IPS-18c (cell line): ENCODE results near the gene CAPN12.

ENCODE experiments used
- H3K4me3 ChIP-seq: 2 replicates; pipeline ENCODE4 v1.7.0; 2013; ENCODE audit warnings: low read depth, mild to moderate bottlenecking, low read length, moderate library complexity; ENCODE audit not compliant: insufficient read depth
- H3K9me3 ChIP-seq: one replicate; pipeline ENCODE4 v1.6.1; 2013; ENCODE audit warnings: mild to moderate bottlenecking, low read length, moderate library complexity; ENCODE audit not compliant: control insufficient read depth, insufficient read depth

Gene CAPN12

DNA sequence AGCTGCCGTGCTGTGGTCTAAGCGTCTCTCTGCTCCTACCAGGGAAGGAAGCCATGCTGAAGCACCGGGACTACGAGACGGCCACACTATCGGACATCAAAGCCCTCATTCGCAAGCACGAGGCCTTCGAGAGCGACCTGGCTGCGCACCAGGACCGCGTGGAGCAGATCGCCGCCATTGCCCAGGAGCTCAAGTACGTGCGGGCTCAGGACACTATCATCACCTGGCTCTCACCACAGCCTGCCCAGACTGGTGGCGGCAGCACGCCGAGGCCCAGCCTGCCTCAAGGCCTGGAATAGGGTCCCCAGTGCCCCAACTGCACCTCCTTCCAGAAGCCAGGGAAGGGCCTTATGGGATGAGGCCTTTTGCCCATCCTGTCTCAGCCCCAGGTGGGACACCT lies 22.8 kb downstream of the CAPN12 start:
- Histone ChIP-seq H3K4me3 (no peak overlapping the region), H3K9me3 (peaks cover 5% of the 10 kb centered on the region)

DNA sequence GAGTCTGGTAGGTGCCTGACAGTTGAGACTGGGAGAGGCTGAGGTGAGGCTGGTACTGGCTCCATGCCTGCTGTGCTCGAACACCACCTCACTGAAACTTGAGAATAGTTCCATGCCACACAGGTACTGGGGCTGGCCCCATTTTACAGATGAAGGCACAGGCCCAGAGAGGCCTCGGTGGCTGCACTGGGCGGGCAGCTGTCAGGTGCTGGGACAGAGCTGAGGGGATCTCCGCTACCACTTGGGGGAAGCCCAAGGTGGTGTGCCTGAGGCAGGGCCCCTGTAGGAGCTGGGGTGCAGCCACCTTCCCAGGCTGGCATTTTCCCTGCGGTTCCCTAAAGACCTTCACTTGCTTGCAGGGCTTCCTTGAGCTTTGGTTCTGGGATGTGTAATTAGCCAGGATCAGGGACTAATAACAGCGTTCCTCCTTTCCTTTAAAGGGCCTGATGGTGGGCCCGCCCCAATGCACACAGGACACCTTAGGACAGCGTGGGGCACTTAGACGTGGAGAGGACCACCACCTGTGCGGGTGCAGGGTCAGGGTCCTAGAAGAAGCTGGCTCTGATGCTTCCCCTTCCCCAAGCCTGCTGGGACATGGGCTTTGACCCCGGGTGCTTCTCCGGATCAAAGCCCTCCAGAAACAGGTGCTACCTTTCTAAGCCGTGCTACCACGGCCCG lies 23.6 kb downstream of the CAPN12 start:
- H3K9me3 ChIP-seq = peaks cover 5% of the 10 kb centered on the region
- H3K4me3 ChIP-seq = no peak overlapping the region

DNA sequence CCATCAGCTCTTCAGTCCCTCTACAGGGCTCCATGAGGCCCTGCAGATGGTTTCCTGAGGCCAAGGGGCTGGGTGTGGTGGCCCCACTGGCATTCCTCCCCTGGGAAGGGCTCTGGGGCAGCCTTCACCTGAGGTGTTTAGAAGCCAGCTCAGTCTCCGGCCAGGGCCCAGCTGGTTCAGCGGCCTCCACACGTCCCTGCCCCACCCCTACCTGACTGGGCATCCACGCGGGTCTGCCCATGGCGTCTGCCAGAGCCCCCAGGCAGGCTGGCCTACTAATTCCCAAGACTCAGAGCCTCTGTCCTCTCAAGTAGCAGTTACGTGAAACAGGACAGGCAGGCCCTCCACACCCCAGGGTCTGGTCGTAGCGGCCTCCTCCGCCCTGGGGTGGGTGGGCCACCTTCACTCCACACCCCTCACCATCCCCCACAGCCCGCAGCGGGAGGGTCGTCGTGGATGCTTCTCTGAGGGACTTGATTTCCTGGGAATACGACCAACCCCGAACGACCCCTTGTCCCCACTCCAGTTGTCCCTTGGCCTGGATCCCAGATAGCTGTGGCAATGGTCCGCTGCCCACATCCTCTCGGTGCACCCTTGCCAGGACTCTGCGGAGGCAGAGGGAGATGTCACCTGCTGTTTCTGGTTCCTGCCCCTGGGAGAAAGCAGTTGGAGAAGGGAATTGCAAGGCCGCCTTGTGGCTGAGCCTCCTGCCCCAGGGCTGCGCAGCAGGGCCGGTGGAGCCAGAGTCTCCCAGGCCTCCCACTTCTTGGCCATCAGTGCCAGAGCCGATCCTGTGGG lies 24.3 kb downstream of the CAPN12 start:
- Histone ChIP-seq H3K9me3 (peaks cover 5% of the 10 kb centered on the region), H3K4me3 (no peak overlapping the region)

DNA sequence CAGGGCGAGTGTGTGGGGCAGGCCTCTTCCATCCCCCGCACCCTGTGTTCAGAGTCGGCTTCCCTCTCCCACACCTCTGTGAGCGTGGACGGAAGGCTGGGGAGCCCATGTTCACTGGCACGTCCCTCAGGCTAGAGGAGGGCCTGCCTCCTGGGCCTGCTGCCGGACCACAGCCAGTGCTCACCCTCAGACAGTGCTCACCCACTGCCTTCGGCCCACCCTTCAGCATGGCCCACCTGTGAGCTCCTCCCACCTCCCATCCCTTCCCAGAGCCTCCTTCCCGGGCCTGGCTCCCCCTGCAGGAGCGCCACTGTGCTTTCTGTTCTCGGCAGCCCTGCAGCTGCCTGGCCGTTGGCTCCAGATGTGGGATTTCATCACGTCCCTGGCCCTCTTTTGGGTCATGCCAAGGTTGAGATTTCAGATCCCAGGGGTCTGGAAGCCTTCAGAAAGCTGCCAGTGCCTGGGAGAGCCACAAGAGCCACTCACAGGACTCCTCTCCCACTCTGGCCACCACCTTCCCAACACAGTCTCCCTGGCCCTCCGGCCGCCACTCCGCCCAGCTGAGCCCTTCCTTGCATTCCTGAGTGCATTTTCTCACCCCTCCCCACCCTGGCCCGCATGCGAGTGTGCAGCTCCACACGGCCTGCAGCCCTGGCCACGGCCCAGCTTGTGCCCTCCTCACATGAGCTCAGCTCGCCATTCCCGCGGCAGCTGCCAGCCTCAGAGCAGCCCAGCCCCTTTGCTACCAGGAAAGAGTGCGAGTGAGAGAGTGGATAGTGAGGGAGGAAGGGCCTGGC lies 25.3 kb downstream of the CAPN12 start:
- peaks cover 5% of the 10 kb centered on the region for H3K9me3 ChIP-seq
- H3K4me3 ChIP-seq = no peak overlapping the region; the same call in 1 of the 2 replicates

DNA sequence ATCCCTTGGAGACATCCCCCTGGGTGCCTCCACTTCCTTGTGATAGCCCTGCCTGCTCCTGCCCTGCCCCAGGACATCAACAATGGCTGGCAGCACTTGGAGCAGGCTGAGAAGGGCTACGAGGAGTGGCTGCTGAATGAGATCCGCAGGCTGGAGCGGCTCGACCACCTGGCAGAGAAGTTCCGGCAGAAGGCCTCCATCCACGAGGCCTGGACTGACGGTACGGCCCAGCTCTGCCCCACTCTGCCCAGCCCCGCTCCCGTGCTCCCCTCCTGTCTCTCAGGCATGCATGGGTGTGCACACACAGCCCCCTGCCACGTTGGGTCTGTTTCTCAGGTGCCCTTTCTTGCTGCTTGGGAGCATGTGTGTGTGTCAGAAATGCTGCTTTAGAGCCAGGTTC lies 26.4 kb downstream of the CAPN12 start:
- H3K4me3 ChIP-seq = no peak overlapping the region
- peaks cover 5% of the 10 kb centered on the region for H3K9me3 ChIP-seq

DNA sequence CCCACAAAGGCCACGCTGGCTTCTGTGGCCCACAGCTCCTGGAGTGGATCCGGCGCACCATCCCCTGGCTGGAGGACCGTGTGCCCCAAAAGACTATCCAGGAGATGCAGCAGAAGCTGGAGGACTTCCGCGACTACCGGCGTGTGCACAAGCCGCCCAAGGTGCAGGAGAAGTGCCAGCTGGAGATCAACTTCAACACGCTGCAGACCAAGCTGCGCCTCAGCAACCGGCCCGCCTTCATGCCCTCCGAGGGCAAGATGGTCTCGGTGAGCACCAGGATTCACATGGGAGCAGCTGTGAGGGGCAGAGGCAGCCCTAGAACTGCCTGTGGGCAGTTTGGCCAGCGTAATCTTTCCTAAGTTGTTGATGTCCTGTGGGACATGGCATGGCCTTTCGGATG lies 27.2 kb downstream of the CAPN12 start:
- Histone ChIP-seq H3K4me3 (no peak overlapping the region), H3K9me3 (peaks cover 5% of the 10 kb centered on the region)

DNA sequence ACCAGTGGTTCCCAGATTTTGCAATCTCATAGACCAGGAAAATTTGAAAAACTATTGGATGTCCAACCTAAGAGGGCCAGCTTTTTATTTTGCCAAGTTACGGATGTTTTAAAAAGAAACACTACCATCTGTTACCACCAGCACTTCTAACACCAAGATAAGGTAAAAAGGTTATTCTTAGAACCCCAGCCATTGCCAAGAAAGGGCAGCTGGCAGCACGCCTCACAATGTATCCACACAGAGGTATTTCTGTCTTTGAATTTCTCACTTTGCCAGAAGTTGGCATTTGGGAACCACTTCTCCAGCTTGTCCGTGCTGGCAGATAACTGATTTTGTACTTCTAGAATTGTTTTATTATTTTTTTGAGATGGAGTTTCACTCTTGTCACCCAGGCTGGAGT lies 28.7 kb downstream of the CAPN12 start:
- H3K9me3 ChIP-seq = peaks cover 5% of the 10 kb centered on the region
- H3K4me3 ChIP-seq = no peak overlapping the region

DNA sequence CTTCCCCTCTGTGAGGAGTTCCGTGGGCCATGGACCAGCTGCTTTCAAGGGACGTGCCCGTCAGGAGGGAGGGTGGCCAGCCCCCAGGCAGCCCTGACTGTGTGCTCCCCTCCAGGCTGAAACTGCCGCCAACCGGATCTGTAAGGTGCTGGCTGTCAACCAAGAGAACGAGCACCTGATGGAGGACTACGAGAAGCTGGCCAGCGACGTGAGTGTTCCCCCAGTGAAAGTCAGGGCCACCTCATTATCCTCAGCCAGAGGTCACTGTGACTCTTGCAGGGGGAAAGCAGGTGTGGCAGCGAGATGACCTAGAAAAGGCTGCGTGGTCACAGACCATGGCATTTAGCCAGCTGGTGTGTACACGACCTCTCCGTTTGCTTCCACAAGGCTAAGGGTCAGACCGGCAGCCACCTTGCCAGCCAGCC lies 29.9 kb downstream of the CAPN12 start:
- Histone ChIP-seq H3K9me3 (peaks cover 5% of the 10 kb centered on the region), H3K4me3 (no peak overlapping the region)

DNA sequence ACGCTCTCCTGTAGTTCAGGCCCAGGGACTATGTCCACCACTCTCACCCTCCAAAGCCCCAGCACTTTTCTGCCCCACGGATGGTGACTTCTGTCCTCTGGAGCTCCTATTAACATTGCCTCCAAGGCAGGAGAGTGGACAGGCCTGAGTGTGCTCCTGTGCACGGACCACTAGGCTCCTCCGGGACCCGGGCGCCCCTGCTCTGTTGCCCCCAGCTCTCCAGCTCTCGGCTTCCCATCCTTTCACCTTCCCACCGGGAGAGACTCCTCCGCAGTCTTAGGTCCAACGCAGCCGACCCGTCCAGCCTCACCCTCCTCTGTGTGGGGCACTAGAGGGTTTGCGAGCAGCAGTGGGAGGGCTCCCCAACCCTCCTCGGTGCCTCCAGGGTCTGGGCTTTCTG lies 30.4 kb downstream of the CAPN12 start:
- Histone ChIP-seq H3K4me3 (no peak overlapping the region), H3K9me3 (peaks cover 2% of the 10 kb centered on the region)

DNA sequence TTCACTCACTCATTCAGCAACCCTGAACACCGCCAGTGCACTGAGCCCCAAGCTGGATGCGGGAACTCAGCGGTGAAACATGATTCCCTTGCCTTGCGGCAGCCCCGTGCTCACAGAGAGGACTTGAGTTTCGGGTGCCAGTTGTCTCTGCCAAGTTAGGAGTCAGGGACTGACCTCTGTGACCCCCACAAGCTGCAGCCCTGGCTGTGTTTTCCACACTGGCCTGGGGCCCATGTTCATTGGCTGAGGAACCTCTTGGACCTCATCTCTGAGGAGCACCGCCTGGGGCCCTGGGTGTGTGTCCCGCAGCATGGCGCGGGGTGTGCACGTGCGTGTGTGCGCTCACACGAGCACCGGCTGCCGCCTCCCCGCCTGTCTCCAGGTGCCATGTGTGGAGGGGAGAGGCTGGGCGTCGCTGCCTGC lies 31.0 kb downstream of the CAPN12 start:
- Histone ChIP-seq H3K4me3 (no peak overlapping the region), H3K9me3 (peaks cover 2% of the 10 kb centered on the region)

DNA sequence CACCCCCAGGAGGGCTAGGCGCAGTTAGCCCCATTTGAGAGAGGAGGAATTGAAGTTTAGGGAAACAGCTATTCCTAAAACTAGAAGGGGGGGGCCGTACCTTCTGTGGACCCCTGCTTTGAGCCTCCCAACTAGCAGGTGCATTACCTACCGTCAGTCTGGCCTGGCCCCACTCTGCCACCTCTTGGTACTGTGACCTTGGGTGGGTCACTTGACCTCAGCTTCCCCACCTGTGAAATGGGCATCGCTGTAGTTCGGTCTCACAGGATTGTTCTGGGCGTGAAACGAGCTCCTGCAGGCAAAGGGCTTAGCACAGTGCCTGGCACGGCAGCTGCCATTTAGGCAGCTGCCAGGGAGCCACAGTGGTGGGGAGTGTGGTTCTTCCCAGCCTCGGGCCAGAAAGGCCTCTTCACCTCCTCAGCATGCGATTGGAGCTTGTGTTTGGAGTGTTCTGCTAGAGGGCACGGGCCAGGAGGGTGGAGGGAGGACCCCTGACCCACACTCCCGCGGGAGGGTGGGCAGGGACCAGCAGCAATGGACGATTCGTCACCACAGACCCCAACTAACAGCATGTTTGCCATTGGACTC lies 32.0 kb downstream of the CAPN12 start:
- peaks cover 2% of the 10 kb centered on the region for H3K9me3 ChIP-seq
- no peak overlapping the region for H3K4me3 ChIP-seq

DNA sequence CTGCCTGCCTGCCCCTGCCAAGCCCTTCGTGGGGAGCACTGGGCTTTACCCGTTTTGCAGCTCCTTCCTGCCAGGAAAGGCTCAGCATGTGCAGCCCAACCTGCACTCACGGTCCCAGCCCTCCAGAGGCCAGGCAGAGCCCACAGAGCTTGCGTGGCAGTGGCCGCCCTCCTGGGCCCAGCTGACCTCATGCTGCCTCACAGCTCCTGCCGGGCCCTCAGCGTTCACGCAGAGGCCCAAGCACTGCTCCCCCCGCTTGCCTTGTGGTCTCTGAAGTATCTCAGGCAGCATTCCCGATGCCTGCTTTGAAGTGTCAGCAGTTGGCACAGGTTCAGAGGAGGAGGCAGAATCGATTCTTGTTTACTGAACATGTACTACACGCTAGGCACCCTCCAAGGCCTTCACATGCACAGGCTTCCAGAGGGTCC lies 32.5 kb downstream of the CAPN12 start:
- Histone ChIP-seq H3K4me3 (no peak overlapping the region), H3K9me3 (no peaks in the 10 kb centered on the region)

DNA sequence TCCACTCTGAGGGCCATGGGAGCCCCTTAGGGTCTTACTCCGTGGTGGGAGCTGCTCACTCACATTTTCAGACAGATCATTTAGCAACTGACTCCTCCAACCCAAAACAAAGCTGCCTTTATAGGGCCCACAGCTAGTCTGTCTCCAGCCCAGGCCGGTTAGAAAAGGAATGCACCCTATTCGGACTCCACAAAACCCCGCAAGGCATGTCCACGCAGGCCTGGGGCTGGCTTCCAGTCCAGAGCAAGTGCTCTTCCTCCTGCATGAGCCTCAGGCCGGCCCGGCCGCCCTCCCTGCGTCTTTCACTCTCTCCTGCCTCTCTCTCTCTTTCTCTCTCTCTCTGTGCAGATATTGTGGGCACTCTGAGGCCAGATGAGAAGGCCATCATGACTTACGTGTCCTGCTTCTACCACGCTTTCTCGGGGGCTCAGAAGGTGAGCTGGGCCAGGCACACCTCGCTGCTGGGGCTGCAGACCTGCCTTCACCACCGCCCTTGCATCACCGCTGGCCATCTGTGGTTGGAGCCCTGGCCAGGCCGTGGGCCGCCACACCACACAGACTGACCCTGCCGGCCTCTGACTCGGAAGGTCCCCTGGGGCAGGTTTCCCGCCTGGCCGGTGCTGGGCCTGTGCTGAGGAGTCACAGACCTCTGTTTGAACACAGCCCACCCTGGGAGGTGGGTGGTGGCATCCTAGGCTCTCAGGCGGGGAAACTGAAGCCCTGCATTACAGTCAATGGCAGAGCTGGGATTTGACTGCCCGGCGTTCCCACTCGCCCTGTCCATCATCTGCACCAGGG lies 33.1 kb downstream of the CAPN12 start:
- H3K4me3 ChIP-seq = no peak overlapping the region
- H3K9me3 ChIP-seq = no peaks in the 10 kb centered on the region

DNA sequence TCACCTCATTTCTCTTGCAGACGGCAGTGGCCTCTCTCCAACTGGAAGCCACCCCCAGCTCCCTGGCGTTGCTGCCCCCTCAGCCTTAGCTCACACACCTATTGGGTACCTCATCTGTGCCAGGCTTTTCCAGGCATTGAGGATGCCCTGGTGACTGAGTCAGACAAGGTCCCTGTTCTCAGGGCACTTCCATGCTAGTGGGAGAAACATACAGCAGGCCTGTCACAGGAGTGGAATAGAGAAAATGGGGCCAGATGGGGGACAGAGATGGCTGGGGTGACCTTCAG lies 33.9 kb downstream of the CAPN12 start:
- H3K4me3 ChIP-seq = no peak overlapping the region; the same call in 1 of the 2 replicates
- no peaks in the 10 kb centered on the region for H3K9me3 ChIP-seq

DNA sequence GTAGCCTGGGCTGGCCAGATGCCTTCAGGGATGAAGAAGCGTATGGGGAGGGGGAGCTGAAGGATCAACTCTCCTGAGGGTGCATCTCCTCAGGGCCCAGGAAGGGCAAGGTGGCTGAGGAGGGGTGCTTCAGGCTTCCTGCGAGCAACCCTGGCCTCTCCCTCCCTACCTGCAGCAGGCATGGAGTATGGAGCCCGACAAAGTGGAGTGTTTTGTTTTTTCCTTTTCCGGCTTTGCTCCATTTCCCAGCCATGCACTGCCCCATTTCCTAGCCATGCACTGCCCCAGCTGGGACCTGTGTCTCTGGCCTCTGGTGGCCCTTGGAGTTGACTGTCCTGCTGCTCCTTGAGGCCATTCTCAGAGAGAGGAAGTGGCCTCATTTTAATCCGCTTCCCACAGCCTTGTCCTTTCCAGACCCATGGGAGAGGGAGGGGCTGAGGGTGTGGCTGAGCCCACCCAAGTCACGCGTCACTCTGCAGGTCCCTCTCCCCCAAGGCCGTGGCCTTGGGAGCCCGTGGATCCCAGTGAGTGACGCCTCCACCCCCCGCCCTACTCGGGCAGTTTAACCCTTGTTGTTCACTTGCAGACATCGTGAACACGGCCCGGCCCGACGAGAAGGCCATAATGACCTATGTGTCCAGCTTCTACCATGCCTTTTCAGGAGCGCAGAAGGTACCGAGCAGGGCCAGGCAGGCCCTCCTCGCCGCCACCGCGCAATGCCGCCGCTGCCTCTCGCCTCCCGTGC lies 34.4 kb downstream of the CAPN12 start:
- no peaks in the 10 kb centered on the region for H3K9me3 ChIP-seq
- H3K4me3 ChIP-seq = no peak overlapping the region; the same call in 1 of the 2 replicates

DNA sequence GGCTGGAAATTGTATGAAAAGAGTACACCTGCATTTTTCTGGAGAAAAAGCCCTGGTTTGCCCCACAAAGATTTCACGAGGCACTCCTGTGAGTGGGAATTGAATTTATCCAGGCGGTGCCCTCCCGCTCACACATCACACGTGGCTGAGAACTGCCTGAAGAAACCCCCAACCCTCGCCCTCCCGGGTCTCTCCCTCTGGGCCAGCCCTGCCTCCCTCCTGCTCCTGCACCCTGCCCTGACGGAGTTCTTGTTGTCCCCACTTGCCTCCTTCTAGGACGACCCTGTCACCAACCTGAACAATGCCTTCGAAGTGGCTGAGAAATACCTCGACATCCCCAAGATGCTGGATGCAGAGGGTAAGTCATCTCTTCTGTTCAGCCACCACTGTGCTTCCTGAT lies 35.2 kb downstream of the CAPN12 start:
- Histone ChIP-seq H3K4me3 (no peak overlapping the region), H3K9me3 (no peaks in the 10 kb centered on the region)
